GM12892 (cell line): ENCODE results near the gene ATP2A1.

Experiments
- POLR2A ChIP-seq: IDR thresholded peaks from 2 replicates; pipeline ENCODE4 v1.6.1; 2011; ENCODE audit warnings: low read depth, low read length, control low read depth
- TAF1 ChIP-seq: IDR thresholded peaks from 2 replicates; pipeline ENCODE4 v1.6.1; 2011; ENCODE audit warnings: low read depth, mild to moderate bottlenecking, control low read depth, low read length, borderline replicate concordance

GRCh38 chr16:28895609-28896008, 17.3 kb downstream of the ATP2A1 start:
- TF ChIP-seq TAF1 (no peak), POLR2A (no peak)
